Calu3 (cell line): ENCODE data around the gene SMIM28. TPM values are rescaled to one million over a fixed set of nuclear protein-coding genes. Genes with fewer than 3 reads are reported as not detected.

Source experiments
- BruUV-seq: library from RNA; stranded (reverse); fragments of 400-500 nt; replicated peaks from 2 replicates; lab custom pipeline; 2021; lab: Mats Ljungman, UMichigan
- CTCF ChIA-PET: fragments of 300-600 bp; sonication (Branson Sonifier 250); formaldehyde crosslinking; loops from one replicate; lab custom pipeline; 2022; ENCODE audit warnings: antibody characterized with exemption; lab: Charles Lee
- DNase-seq: peaks from one replicate; pipeline ENCODE4 v3.0.0; 2022
- H3K27ac Mint-ChIP-seq: one replicate; pipeline ENCODE4 v1.8.0; 2022; ENCODE audit warnings: mixed read lengths; ENCODE audit not compliant: unreplicated experiment
- H3K27me3 Mint-ChIP-seq: one replicate; pipeline ENCODE4 v1.8.0; 2022; ENCODE audit warnings: mixed read lengths; ENCODE audit not compliant: unreplicated experiment
- H3K36me3 Mint-ChIP-seq: one replicate; pipeline ENCODE4 v1.8.0; 2022; ENCODE audit warnings: mild to moderate bottlenecking, moderate library complexity, mixed read lengths; ENCODE audit not compliant: insufficient read depth, unreplicated experiment
- H3K4me1 Mint-ChIP-seq: one replicate; pipeline ENCODE4 v1.8.0; 2022; ENCODE audit warnings: mild to moderate bottlenecking, low read depth, mixed read lengths; ENCODE audit not compliant: unreplicated experiment
- H3K4me3 Mint-ChIP-seq: one replicate; pipeline ENCODE4 v1.8.0; 2022; ENCODE audit warnings: mild to moderate bottlenecking, low read depth, moderate library complexity, mixed read lengths; ENCODE audit not compliant: unreplicated experiment
- H3K9me3 Mint-ChIP-seq: one replicate; pipeline ENCODE4 v1.8.0; 2022; ENCODE audit warnings: low read depth, mixed read lengths; ENCODE audit not compliant: unreplicated experiment
- CTCF ChIP-seq: fragments of 200-600 bp; IDR thresholded peaks from one replicate; pipeline ENCODE4 v1.8.0; 2022; ENCODE audit warnings: antibody characterized with exemption; ENCODE audit not compliant: unreplicated experiment
- intact Hi-C: fragments of 100-400 bp; cut with micrococcal nuclease; formaldehyde crosslinking; loops from one replicate; pipeline ENCODE4 v1.10.0; 2022; ENCODE audit not compliant: unreplicated experiment
- total RNA-seq: library from RNA; stranded (reverse); gene quantifications from 2 replicates; pipeline ENCODE4 v1.2.3, GENCODE V29; 2022

The SMIM28 gene
- total RNA-seq, 1 experiment from 2014 or later: not detected

GRCh38 chr6:138337076-138337475, 40.6 kb upstream of the SMIM28 start:
- no TSS peak for BruUV-seq
- TF ChIP-seq CTCF: no peak
- intact Hi-C loops: no loop called here

GRCh38 chr6:138339024-138339423, 38.7 kb upstream of the SMIM28 start:
- Mint-ChIP-seq H3K4me1 (no peaks in the 10 kb centered on the region), H3K27me3 (no peaks in the 10 kb centered on the region), H3K27ac (no peak overlapping the region), H3K4me3 (no peak overlapping the region), H3K9me3 (no peaks in the 10 kb centered on the region), H3K36me3 (peaks cover 10% of the 10 kb centered on the region)
- BruUV-seq: no TSS peak
- intact Hi-C loops: no loop called here
- CTCF ChIA-PET: interaction anchor here (1.0 kb wide), 1 partner anchor 8 kb away, joined by 6 read pairs; no protein-coding TSS in a partner anchor
- TF ChIP-seq CTCF: no peak
- no peak for DNase-seq

More at GRCh38 chr6:138337076-138337475, 40.6 kb upstream of the SMIM28 start:
- Mint-ChIP-seq H3K4me1 (no peaks in the 10 kb centered on the region), H3K36me3 (peaks cover 11% of the 10 kb centered on the region), H3K27ac (no peak overlapping the region), H3K4me3 (no peak overlapping the region), H3K27me3 (no peaks in the 10 kb centered on the region), H3K9me3 (no peaks in the 10 kb centered on the region)
- DNase-seq: no peak
- CTCF ChIA-PET: no interaction called here

GRCh38 chr6:138341176-138341575, 36.5 kb upstream of the SMIM28 start:
- Mint-ChIP-seq H3K27ac (no peak overlapping the region), H3K4me3 (no peak overlapping the region), H3K9me3 (no peaks in the 10 kb centered on the region), H3K36me3 (peaks cover 8% of the 10 kb centered on the region), H3K4me1 (peaks cover 1% of the 10 kb centered on the region), H3K27me3 (no peaks in the 10 kb centered on the region)
- BruUV-seq: no TSS peak
- CTCF ChIA-PET: no interaction called here
- intact Hi-C loops: no loop called here
- no peak for TF ChIP-seq CTCF
- no peak for DNase-seq

- no peak for TF ChIP-seq CTCF
- no peak for DNase-seq
- BruUV-seq: no TSS peak
- H3K4me3 Mint-ChIP-seq: no peak overlapping the region
- no peaks in the 10 kb centered on the region for H3K27me3 Mint-ChIP-seq
- H3K27ac Mint-ChIP-seq: no peak overlapping the region
- H3K36me3 Mint-ChIP-seq: peaks cover 8% of the 10 kb centered on the region
- intact Hi-C loops: no loop called here
- CTCF ChIA-PET: no interaction called here
- H3K9me3 Mint-ChIP-seq: no peaks in the 10 kb centered on the region
- H3K4me1 Mint-ChIP-seq: peaks cover 8% of the 10 kb centered on the region
These were observed 34.6 kb upstream of the SMIM28 start for GRCh38 chr6:138343112-138343511.
